Activated naive CD8-positive, alpha-beta T cell (primary cell): ENCODE data around the gene HOXD10.

Source experiments
- H3K27ac Mint-ChIP-seq: one replicate; pipeline ENCODE4 v1.8.0; 2021; ENCODE audit warnings: mixed read lengths
- H3K27me3 Mint-ChIP-seq: one replicate; pipeline ENCODE4 v1.8.0; 2021; ENCODE audit warnings: mixed read lengths
- H3K36me3 Mint-ChIP-seq: one replicate; pipeline ENCODE4 v1.8.0; 2021; ENCODE audit warnings: mixed read lengths
- H3K4me1 Mint-ChIP-seq: one replicate; pipeline ENCODE4 v1.8.0; 2021; ENCODE audit warnings: low read depth, mixed read lengths
- H3K4me3 Mint-ChIP-seq: one replicate; pipeline ENCODE4 v1.8.0; 2021; ENCODE audit warnings: mild to moderate bottlenecking, mixed read lengths
- H3K9me3 Mint-ChIP-seq: one replicate; pipeline ENCODE4 v1.8.0; 2021; ENCODE audit warnings: low read depth, mixed read lengths

Gene HOXD10

GRCh38 chr2:176158855-176159662 is 42.5 kb downstream of the HOXD10 start:
- H3K4me1 Mint-ChIP-seq: peaks cover 27% of the 10 kb centered on the region
- H3K27me3 Mint-ChIP-seq: peaks cover 50% of the 10 kb centered on the region
- H3K9me3 Mint-ChIP-seq: peaks cover 4% of the 10 kb centered on the region
- H3K36me3 Mint-ChIP-seq: no peaks in the 10 kb centered on the region
- no peak overlapping the region for H3K27ac Mint-ChIP-seq
- H3K4me3 Mint-ChIP-seq: peak overlapping the region; percentile 30

GRCh38 chr2:176159663-176160250 is 43.2 kb downstream of the HOXD10 start:
- Mint-ChIP-seq H3K9me3 (peaks cover 7% of the 10 kb centered on the region), H3K4me3 (peak overlapping the region; percentile 30), H3K4me1 (peaks cover 30% of the 10 kb centered on the region), H3K27ac (no peak overlapping the region), H3K36me3 (no peaks in the 10 kb centered on the region), H3K27me3 (peaks cover 48% of the 10 kb centered on the region)

DNA sequence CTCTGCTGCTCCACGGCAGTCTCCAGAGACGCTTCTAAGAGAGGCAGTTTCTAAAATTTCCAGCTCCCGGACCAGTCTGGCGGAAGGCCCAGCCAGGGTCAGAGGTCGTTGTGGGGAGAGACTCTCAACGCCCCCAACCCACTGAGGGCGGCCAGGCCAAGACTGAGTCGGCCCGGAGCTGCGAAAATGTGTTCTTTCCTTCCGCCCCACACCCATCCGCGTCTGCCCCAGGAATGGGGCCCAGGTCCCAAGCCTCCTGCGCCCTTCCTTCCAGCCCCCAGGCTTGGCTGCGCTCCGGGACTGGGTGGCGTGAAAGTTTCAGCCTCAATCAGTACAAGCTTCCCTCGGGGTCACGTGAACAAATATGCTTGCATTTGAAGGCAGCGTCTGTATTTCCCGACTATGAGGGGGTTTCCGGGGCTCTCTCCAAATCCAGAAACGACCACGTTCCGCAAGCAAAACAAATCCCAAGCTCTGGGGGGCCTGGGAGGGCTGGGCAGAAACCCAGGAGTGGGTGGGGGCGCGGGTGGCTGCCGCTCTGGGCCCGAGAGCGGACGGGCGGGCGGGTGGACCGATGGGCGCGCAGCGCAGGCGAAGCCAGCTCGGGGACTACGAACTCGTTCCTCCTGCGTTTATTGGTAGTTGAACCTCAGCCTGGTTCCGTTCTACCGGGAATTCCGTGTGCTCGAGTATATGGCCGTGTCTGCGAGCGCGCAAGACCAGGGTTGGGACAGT is 43.8 kb downstream of the HOXD10 start:
- Mint-ChIP-seq H3K36me3 (no peaks in the 10 kb centered on the region), H3K27ac (no peak overlapping the region), H3K4me3 (peak overlapping the region; percentile 7), H3K9me3 (peaks cover 7% of the 10 kb centered on the region), H3K4me1 (peaks cover 33% of the 10 kb centered on the region), H3K27me3 (peaks cover 47% of the 10 kb centered on the region)

DNA sequence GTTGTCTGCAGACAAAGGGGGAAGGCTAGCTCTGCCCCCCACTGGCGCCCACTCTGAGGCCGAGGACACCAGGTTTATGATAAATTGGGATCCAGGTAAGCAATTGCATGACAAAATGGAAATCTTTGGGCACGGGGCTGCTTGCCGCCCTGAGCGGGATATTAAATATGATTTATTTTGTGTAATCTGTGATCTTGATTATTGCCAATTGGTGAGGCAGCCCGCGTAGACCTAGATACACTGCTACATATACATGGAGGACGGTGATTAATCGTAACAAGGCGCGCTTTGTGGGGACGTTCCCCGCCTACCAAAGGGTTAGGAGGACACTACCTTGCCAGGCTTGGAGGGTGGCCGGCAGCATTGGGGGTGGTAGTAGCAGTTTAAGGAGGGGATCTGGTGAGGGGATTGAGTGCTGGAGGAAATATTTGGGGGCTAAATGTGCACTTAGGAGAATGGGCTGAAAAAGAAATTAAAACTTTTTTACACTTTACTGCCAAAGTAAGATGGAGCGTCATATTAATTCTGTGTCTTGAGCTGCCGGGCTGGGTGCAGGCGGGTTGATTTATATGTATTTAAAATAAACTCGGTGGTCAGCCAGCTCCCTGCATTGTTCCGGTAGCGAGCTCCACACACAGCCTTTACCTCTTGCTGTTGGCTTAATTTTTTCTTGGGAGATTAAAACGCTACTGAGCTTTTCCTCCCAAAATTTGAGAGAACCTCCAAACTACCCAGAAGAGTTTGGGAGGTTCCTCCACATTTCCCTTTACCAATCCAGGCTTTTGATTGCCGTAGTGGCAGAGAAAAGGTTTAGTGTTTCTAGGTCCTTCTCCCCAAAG is 44.6 kb downstream of the HOXD10 start:
- Mint-ChIP-seq H3K27ac (no peak overlapping the region), H3K36me3 (no peaks in the 10 kb centered on the region), H3K9me3 (peaks cover 7% of the 10 kb centered on the region), H3K4me3 (peak overlapping the region; percentile 35), H3K27me3 (peaks cover 49% of the 10 kb centered on the region), H3K4me1 (peaks cover 36% of the 10 kb centered on the region)

GRCh38 chr2:176161825-176162626 is 45.4 kb downstream of the HOXD10 start:
- H3K4me1 Mint-ChIP-seq: peaks cover 36% of the 10 kb centered on the region
- no peak overlapping the region for H3K27ac Mint-ChIP-seq
- no peak overlapping the region for H3K4me3 Mint-ChIP-seq
- H3K9me3 Mint-ChIP-seq: peaks cover 7% of the 10 kb centered on the region
- H3K36me3 Mint-ChIP-seq: no peaks in the 10 kb centered on the region
- H3K27me3 Mint-ChIP-seq: peaks cover 52% of the 10 kb centered on the region

GRCh38 chr2:176162911-176163671 is 46.5 kb downstream of the HOXD10 start:
- H3K4me1 Mint-ChIP-seq: peaks cover 29% of the 10 kb centered on the region
- no peak overlapping the region for H3K4me3 Mint-ChIP-seq
- peaks cover 55% of the 10 kb centered on the region for H3K27me3 Mint-ChIP-seq
- peaks cover 7% of the 10 kb centered on the region for H3K9me3 Mint-ChIP-seq
- H3K27ac Mint-ChIP-seq: peak overlapping the region; percentile 12
- no peaks in the 10 kb centered on the region for H3K36me3 Mint-ChIP-seq

- peaks cover 25% of the 10 kb centered on the region for H3K4me1 Mint-ChIP-seq
- peaks cover 52% of the 10 kb centered on the region for H3K27me3 Mint-ChIP-seq
- no peaks in the 10 kb centered on the region for H3K36me3 Mint-ChIP-seq
- H3K4me3 Mint-ChIP-seq: no peak overlapping the region
- peaks cover 7% of the 10 kb centered on the region for H3K9me3 Mint-ChIP-seq
- H3K27ac Mint-ChIP-seq: no peak overlapping the region
These were observed 47.1 kb downstream of the HOXD10 start for GRCh38 chr2:176163672-176164056.

GRCh38 chr2:176164201-176164600 is 47.6 kb downstream of the HOXD10 start:
- Mint-ChIP-seq H3K4me3 (peak overlapping the region; percentile 60), H3K4me1 (peaks cover 24% of the 10 kb centered on the region), H3K27me3 (peaks cover 51% of the 10 kb centered on the region), H3K36me3 (no peaks in the 10 kb centered on the region), H3K9me3 (peaks cover 7% of the 10 kb centered on the region), H3K27ac (no peak overlapping the region)

GRCh38 chr2:176164611-176165369 is 48.2 kb downstream of the HOXD10 start:
- peaks cover 19% of the 10 kb centered on the region for H3K4me1 Mint-ChIP-seq
- H3K36me3 Mint-ChIP-seq: no peaks in the 10 kb centered on the region
- H3K27ac Mint-ChIP-seq: no peak overlapping the region
- H3K9me3 Mint-ChIP-seq: peaks cover 7% of the 10 kb centered on the region
- H3K27me3 Mint-ChIP-seq: peaks cover 55% of the 10 kb centered on the region
- peak overlapping the region; percentile 7 for H3K4me3 Mint-ChIP-seq

DNA sequence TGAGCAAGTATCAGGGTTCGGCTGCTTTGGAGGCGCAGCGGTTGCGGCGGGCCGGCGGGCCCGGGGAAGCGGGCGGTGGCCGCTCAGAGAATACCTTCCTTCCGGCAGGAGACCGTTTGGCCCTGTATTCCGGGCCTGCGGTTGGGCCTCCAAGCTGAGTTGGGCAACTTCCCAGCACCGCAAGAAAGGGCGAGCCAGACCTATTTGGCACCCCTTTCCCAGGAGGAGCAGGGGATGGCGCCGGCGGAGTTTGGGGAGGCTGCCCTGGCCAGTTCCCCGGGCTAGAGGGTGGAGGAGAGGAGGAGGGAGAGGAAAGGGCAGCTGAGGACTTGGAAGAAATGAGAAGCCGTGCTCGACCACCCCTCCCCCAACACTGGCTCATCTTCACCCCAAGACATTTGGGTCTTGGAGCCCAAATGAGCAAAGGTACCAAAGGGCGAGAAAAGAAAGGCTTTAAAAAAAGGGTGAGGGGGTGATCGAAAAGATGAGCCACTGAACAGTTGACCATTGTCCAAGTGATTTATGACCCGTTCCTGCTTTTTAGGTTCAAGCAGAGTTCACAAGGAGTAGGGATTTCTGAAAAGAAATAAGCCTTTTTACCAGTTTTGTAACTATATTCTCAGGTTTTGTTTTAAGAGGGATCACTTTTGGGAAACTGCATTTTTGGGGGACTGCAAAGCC is 48.9 kb downstream of the HOXD10 start:
- Mint-ChIP-seq H3K36me3 (no peaks in the 10 kb centered on the region), H3K4me3 (peak overlapping the region; percentile 7), H3K27me3 (peaks cover 61% of the 10 kb centered on the region), H3K9me3 (peaks cover 7% of the 10 kb centered on the region), H3K27ac (no peak overlapping the region), H3K4me1 (peaks cover 19% of the 10 kb centered on the region)

- H3K27me3 Mint-ChIP-seq: peaks cover 59% of the 10 kb centered on the region
- H3K36me3 Mint-ChIP-seq: no peaks in the 10 kb centered on the region
- no peak overlapping the region for H3K4me3 Mint-ChIP-seq
- peaks cover 13% of the 10 kb centered on the region for H3K4me1 Mint-ChIP-seq
- H3K27ac Mint-ChIP-seq: no peak overlapping the region
- H3K9me3 Mint-ChIP-seq: peaks cover 7% of the 10 kb centered on the region
These were observed 49.7 kb downstream of the HOXD10 start for GRCh38 chr2:176166272-176166671.

DNA sequence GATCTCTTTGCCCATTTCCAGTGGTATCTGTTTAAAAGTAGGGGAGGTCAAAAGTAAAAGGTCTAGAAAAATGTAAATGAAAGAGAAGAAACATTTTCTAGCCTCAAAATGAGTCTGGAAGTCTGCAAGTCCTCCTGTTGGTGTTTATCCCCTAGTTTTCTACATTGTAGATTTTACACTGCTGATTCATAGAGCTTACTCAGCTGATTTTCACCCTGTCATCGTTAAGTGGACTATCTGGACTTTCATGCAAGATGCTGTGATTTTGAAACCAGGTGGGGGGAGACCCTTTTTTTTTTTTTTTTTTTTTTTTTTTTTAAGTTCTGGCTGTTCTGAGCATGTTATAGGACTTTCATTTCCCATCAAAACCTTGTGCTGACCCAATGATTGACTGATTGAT is 50.8 kb downstream of the HOXD10 start:
- Mint-ChIP-seq H3K4me1 (peaks cover 16% of the 10 kb centered on the region), H3K36me3 (no peaks in the 10 kb centered on the region), H3K27me3 (peaks cover 56% of the 10 kb centered on the region), H3K4me3 (no peak overlapping the region), H3K27ac (no peak overlapping the region), H3K9me3 (peaks cover 7% of the 10 kb centered on the region)
